H9 (cell line): Measurements from ENCODE around the gene NUP210. TPM values are rescaled to one million over a fixed set of nuclear protein-coding genes. Genes with fewer than 3 reads are reported as not detected.

Experiments used
- DNase-seq: peaks from one replicate; pipeline ENCODE4 v3.0.0-alpha.2; 2017
- H2AFZ ChIP-seq: one replicate; pipeline ENCODE4 v1.6.1; 2013; ENCODE audit warnings: mild to moderate bottlenecking, low read length, control low read depth, moderate library complexity
- H2AK5ac ChIP-seq: 2 replicates; pipeline ENCODE4 v1.6.1; 2013; ENCODE audit warnings: low read length, control low read depth, mixed read lengths; ENCODE audit not compliant: insufficient read length
- H2BK120ac ChIP-seq: one replicate; pipeline ENCODE4 v1.6.1; 2013; ENCODE audit warnings: low read depth, mild to moderate bottlenecking, low read length, control low read depth, inconsistent platforms; ENCODE audit not compliant: poor library complexity, severe bottlenecking
- H2BK12ac ChIP-seq: 2 replicates; pipeline ENCODE4 v1.6.1; 2013; ENCODE audit warnings: low read length, control low read depth, mixed read lengths, low read depth; ENCODE audit not compliant: insufficient read length
- H2BK15ac ChIP-seq: 2 replicates; pipeline ENCODE4 v1.6.1; 2013; ENCODE audit warnings: low read depth, low read length, control low read depth
- H2BK20ac ChIP-seq: one replicate; pipeline ENCODE4 v1.6.1; 2013; ENCODE audit warnings: low read depth, mild to moderate bottlenecking, low read length, control low read depth, inconsistent platforms; ENCODE audit not compliant: poor library complexity, severe bottlenecking
- H2BK5ac ChIP-seq: 2 replicates; pipeline ENCODE4 v1.6.1; 2013; ENCODE audit warnings: low read length, control low read depth, mixed read lengths; ENCODE audit not compliant: insufficient read length
- H3K14ac ChIP-seq: 2 replicates; pipeline ENCODE4 v1.6.1; 2013; ENCODE audit warnings: low read length, control low read depth; ENCODE audit not compliant: insufficient read depth
- H3K18ac ChIP-seq: 2 replicates; pipeline ENCODE4 v1.6.1; 2013; ENCODE audit warnings: low read depth, mild to moderate bottlenecking, mixed read lengths, low read length, control low read depth; ENCODE audit not compliant: insufficient read length
- H3K23ac ChIP-seq: 2 replicates; pipeline ENCODE4 v1.6.1; 2013; ENCODE audit warnings: low read length, control low read depth, mixed read lengths, low read depth; ENCODE audit not compliant: insufficient read length
- H3K23me2 ChIP-seq: 2 replicates; pipeline ENCODE4 v1.6.1; 2013; ENCODE audit warnings: low read depth, mild to moderate bottlenecking, mixed read lengths, low read length, control low read depth; ENCODE audit not compliant: insufficient read length, poor library complexity, severe bottlenecking
- H3K27ac ChIP-seq: 2 replicates; pipeline ENCODE4 v1.5.1; 2013; ENCODE audit warnings: low read length, control low read depth, mixed read lengths, low read depth; ENCODE audit not compliant: insufficient read length
- H3K27me3 ChIP-seq: 2 replicates; pipeline ENCODE4 v1.6.1; 2013; ENCODE audit warnings: low read length, control low read depth, inconsistent platforms; ENCODE audit not compliant: insufficient read depth
- H3K4ac ChIP-seq: 2 replicates; pipeline ENCODE4 v1.6.1; 2013; ENCODE audit warnings: low read depth, mild to moderate bottlenecking, control low read depth, inconsistent platforms, low read length, moderate library complexity
- H3K4me1 ChIP-seq: 2 replicates; pipeline ENCODE4 v1.6.1; 2013; ENCODE audit warnings: low read length, control low read depth, inconsistent platforms; ENCODE audit not compliant: insufficient read depth
- H3K4me2 ChIP-seq: 2 replicates; pipeline ENCODE4 v1.6.1; 2013; ENCODE audit warnings: low read length, control low read depth, mixed read lengths; ENCODE audit not compliant: insufficient read length, insufficient read depth
- H3K56ac ChIP-seq: 2 replicates; pipeline ENCODE4 v1.6.1; 2013; ENCODE audit warnings: low read depth, mild to moderate bottlenecking, mixed read lengths, low read length, control low read depth; ENCODE audit not compliant: insufficient read length
- H3K79me1 ChIP-seq: 2 replicates; pipeline ENCODE4 v1.6.1; 2013; ENCODE audit warnings: low read depth, mild to moderate bottlenecking, moderate library complexity, low read length, control low read depth, inconsistent platforms; ENCODE audit not compliant: insufficient read depth, poor library complexity, severe bottlenecking
- H3K79me2 ChIP-seq: 2 replicates; pipeline ENCODE4 v1.6.1; 2013; ENCODE audit warnings: low read length, control low read depth, inconsistent platforms; ENCODE audit not compliant: insufficient read depth
- H3K9ac ChIP-seq: 2 replicates; pipeline ENCODE4 v1.6.1; 2013; ENCODE audit warnings: low read length, control low read depth, mixed read lengths; ENCODE audit not compliant: insufficient read length; ENCODE audit errors: extremely low read depth
- H3K9me3 ChIP-seq: one replicate; pipeline ENCODE4 v1.6.1; 2013; ENCODE audit warnings: low read depth, low read length, inconsistent platforms; ENCODE audit not compliant: control insufficient read depth
- H3T11ph ChIP-seq: one replicate; pipeline ENCODE4 v1.6.1; 2013; ENCODE audit warnings: mild to moderate bottlenecking, low read length, control low read depth, inconsistent platforms
- H4K20me1 ChIP-seq: one replicate; pipeline ENCODE4 v1.6.1; 2013; ENCODE audit not compliant: control insufficient read depth, insufficient read length, insufficient read depth
- H4K5ac ChIP-seq: 2 replicates; pipeline ENCODE4 v1.6.1; 2013; ENCODE audit warnings: low read depth, mild to moderate bottlenecking, mixed read lengths, low read length, control low read depth; ENCODE audit not compliant: insufficient read length
- H4K8ac ChIP-seq: replicated peaks from 2 replicates; pipeline ENCODE4 v1.6.1; 2013; ENCODE audit warnings: low read length, control low read depth, mixed read lengths, low read depth; ENCODE audit not compliant: insufficient read length
- H4K91ac ChIP-seq: 2 replicates; pipeline ENCODE4 v1.6.1; 2013; ENCODE audit warnings: low read depth, mild to moderate bottlenecking, moderate library complexity, mixed read lengths, low read length, control low read depth; ENCODE audit not compliant: insufficient read length
- H3K27ac Mint-ChIP-seq, 3 experiments: 2 replicates in 2 of 3; 3 replicates in 1 of 3; pipeline ENCODE4 v1.8.0; 2020 to 2021; ENCODE audit warnings: mixed read lengths in 3 of 3, mild to moderate bottlenecking in 1 of 3, moderate library complexity in 1 of 3
- H3K27me3 Mint-ChIP-seq: 2 replicates; pipeline ENCODE4 v1.8.0; 2021; ENCODE audit warnings: low read depth, mild to moderate bottlenecking, moderate library complexity, mixed read lengths
- H3K36me3 Mint-ChIP-seq, 3 experiments: 2 replicates in 2 of 3; 3 replicates in 1 of 3; pipeline ENCODE4 v1.8.0; 2020 to 2021; ENCODE audit warnings: low read depth in 3 of 3, mixed read lengths in 3 of 3; ENCODE audit not compliant: insufficient read depth in 1 of 3
- H3K4me1 Mint-ChIP-seq, 2 experiments: 2 replicates each; pipeline ENCODE4 v1.8.0; 2020; ENCODE audit warnings: mixed read lengths in 2 of 2
- H3K4me3 Mint-ChIP-seq, 2 experiments: 2 replicates in 1 of 2; 3 replicates in 1 of 2; pipeline ENCODE4 v1.8.0; 2020 to 2021; ENCODE audit warnings: mild to moderate bottlenecking in 2 of 2, mixed read lengths in 2 of 2, moderate library complexity in 1 of 2
- H3K9me3 Mint-ChIP-seq, 2 experiments: 2 replicates in 1 of 2; 3 replicates in 1 of 2; pipeline ENCODE4 v1.8.0; 2020; ENCODE audit warnings: mild to moderate bottlenecking in 2 of 2, mixed read lengths in 2 of 2, moderate library complexity in 1 of 2
- WGBS: extraction: QIAGEN DNeasy Blood & Tissue Kit; methylation state at CpG from one replicate; pipeline ENCODE4 v1.1.7; 2013; ENCODE audit warnings: missing lambda C conversion rate, low lambda C conversion rate, mixed read lengths; ENCODE audit not compliant: insufficient read length; ENCODE audit errors: extremely low coverage; 5-methylcytosine and 5-hydroxymethylcytosine counted together
- total RNA-seq: library from RNA; stranded (reverse); gene quantifications from 2 replicates; pipeline ENCODE4 v1.2.1, GENCODE V29; 2021
- TF ChIP-seq, protein P1 (sequence below): fragments of 200-600 bp; sonication (generic); conservative IDR thresholded peaks from 3 replicates; pipeline ENCODE4 v1.8.0; 2021; ENCODE audit warnings: antibody characterized with exemption, mild to moderate bottlenecking

Gene NUP210
- total RNA-seq, 1 experiment from 2014 or later = 48.8 TPM

DNA sequence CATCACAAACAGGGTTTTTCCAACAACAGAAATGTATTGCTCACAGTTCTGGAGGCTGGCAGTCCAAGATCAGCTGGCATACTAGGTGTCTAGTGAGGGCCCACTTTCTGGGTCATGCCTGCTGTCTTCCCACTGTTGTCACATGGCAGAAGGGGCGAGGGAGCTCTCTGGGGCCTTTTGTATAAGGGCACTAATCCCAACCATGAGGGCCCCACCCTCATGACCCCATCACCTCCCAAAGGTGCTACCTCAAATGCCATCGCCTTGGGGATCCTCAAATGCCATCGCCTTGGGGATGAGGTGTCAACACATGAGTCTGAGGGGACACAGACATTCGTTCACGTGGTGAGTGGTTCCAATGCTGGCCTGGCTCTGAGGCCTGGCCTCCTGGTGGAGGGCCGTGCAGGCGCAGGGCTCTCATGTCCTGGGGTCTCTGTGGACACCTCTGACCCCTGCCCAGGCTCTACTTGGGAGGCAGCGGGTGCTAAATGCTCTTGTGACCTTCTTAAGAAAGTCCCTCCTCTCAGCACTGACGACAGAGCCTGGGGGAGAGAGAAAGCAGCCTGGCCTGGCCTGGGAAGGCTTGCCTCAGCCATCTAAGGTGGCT, 16.8 kb downstream of the NUP210 start:
- peak overlapping the region in 1 of 3 experiments; percentile 35; a peak in 1 of 7 replicates for H3K27ac Mint-ChIP-seq
- Histone ChIP-seq H3K9me3 (no peaks in the 10 kb centered on the region), H2BK20ac (no peak overlapping the region), H3K23me2 (no peaks in the 10 kb centered on the region), H3T11ph (no peak overlapping the region), H3K4ac (no peak overlapping the region), H2BK120ac (no peak overlapping the region), H3K18ac (no peak overlapping the region), H2BK12ac (no peak overlapping the region), H3K79me1 (no peaks in the 10 kb centered on the region), H3K14ac (no peak overlapping the region), H2AFZ (no peak overlapping the region), H4K8ac (no peak overlapping the region), H4K5ac (no peak overlapping the region), H3K4me1 (no peaks in the 10 kb centered on the region), H4K20me1 (no peaks in the 10 kb centered on the region), H4K91ac (no peak overlapping the region), H3K27ac (no peak overlapping the region), H3K79me2 (peaks cover 4% of the 10 kb centered on the region; the same call in 1 of the 2 replicates), H3K23ac (no peak overlapping the region), H3K9ac (no peak overlapping the region), H2BK5ac (no peak overlapping the region), H2BK15ac (no peak overlapping the region), H3K56ac (no peak overlapping the region), H2AK5ac (no peak overlapping the region), H3K27me3 (no peaks in the 10 kb centered on the region), H3K4me2 (no peak overlapping the region)
- H3K4me1 Mint-ChIP-seq = peaks cover 9 to 15% of the 10 kb centered on the region in 2 experiments
- peaks cover 0 to 2% of the 10 kb centered on the region in 2 experiments; a peak in 3 of 5 replicates for H3K9me3 Mint-ChIP-seq
- no peaks in the 10 kb centered on the region for H3K27me3 Mint-ChIP-seq
- peaks cover 5 to 8% (median 7%) of the 10 kb centered on the region in 3 experiments; a peak in 4 of 7 replicates for H3K36me3 Mint-ChIP-seq
- H3K4me3 Mint-ChIP-seq = no peak overlapping the region
- no peak for DNase-seq
- TF ChIP-seq, protein P1, sequence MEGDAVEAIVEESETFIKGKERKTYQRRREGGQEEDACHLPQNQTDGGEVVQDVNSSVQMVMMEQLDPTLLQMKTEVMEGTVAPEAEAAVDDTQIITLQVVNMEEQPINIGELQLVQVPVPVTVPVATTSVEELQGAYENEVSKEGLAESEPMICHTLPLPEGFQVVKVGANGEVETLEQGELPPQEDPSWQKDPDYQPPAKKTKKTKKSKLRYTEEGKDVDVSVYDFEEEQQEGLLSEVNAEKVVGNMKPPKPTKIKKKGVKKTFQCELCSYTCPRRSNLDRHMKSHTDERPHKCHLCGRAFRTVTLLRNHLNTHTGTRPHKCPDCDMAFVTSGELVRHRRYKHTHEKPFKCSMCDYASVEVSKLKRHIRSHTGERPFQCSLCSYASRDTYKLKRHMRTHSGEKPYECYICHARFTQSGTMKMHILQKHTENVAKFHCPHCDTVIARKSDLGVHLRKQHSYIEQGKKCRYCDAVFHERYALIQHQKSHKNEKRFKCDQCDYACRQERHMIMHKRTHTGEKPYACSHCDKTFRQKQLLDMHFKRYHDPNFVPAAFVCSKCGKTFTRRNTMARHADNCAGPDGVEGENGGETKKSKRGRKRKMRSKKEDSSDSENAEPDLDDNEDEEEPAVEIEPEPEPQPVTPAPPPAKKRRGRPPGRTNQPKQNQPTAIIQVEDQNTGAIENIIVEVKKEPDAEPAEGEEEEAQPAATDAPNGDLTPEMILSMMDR = peak; percentile 28; the same call in 1 of the 3 replicates
- WGBS = no CpG with 5 or more reads among the region's 9 CpGs
